ENCODE measurements around the gene CUEDC2.

Gene CUEDC2

GRCh38 chr10:102408728-102409603 lies 23.4 kb downstream of the CUEDC2 start:
- no peak for TF ChIP-seq CTCF (IDR thresholded peaks at IDR 0.05)
- Mint-ChIP-seq H3K4me3 (peak overlapping the region; percentile 79), H3K27ac (no peak overlapping the region), H3K9me3 (no peaks in the 10 kb centered on the region), H3K27me3 (ENCODE audit: low read depth, poor library complexity) (peaks cover 79% of the 10 kb centered on the region), H3K4me1 (peaks cover 32% of the 10 kb centered on the region), H3K36me3 (ENCODE audit: low read depth) (no peaks in the 10 kb centered on the region)
- DNase-seq: peak; percentile 75

GRCh38 chr10:102408131-102408727 lies 24.1 kb downstream of the CUEDC2 start:
- Mint-ChIP-seq H3K27me3 (ENCODE audit: low read depth, poor library complexity) (peaks cover 72% of the 10 kb centered on the region), H3K4me1 (peaks cover 31% of the 10 kb centered on the region), H3K27ac (no peak overlapping the region), H3K9me3 (no peaks in the 10 kb centered on the region), H3K36me3 (ENCODE audit: low read depth) (no peaks in the 10 kb centered on the region), H3K4me3 (peak overlapping the region; percentile 64)
- DNase-seq: no peak
- no peak for TF ChIP-seq CTCF (IDR thresholded peaks at IDR 0.05)

DNA sequence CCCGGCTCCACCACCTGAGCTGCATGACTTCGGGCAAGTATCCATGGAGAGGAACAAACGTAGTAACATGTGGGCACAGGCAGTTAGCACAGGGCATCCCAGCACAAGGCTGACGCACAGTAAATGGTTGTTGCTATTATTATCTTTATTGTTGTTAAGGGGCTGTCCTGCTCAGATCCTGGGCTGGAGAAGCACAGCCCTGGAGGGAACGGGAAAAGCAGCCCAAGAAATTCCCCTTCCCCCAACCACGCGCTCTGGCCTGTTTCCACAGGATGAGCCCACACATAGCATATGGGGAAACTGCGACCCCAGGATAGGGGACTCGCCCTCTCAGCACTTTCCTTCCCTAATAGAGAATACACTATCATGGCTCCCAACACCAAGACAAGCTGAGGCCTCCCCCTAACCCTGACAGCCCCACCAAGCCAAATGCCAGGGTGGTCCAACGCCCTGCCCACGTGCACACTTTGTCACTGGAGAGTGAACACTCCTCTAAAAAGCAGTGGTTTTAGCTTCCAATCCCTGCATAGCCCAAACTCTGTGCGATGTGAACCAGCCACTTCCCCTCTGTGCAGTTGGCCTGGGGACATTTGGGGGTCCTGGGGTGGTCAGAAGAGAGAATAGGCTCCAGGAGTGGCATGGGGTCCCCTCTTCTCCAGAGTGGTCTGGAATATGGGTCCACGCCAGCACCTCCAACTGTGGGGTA lies 24.8 kb downstream of the CUEDC2 start:
- no peak for DNase-seq
- no peak overlapping the region for H3K4me3 Mint-ChIP-seq
- H3K36me3 Mint-ChIP-seq (ENCODE audit: low read depth): no peaks in the 10 kb centered on the region
- peaks cover 67% of the 10 kb centered on the region for H3K27me3 Mint-ChIP-seq (ENCODE audit: low read depth, poor library complexity)
- peaks cover 25% of the 10 kb centered on the region for H3K4me1 Mint-ChIP-seq
- H3K9me3 Mint-ChIP-seq: no peaks in the 10 kb centered on the region
- no peak overlapping the region for H3K27ac Mint-ChIP-seq
- TF ChIP-seq CTCF (IDR thresholded peaks at IDR 0.05): no peak

DNA sequence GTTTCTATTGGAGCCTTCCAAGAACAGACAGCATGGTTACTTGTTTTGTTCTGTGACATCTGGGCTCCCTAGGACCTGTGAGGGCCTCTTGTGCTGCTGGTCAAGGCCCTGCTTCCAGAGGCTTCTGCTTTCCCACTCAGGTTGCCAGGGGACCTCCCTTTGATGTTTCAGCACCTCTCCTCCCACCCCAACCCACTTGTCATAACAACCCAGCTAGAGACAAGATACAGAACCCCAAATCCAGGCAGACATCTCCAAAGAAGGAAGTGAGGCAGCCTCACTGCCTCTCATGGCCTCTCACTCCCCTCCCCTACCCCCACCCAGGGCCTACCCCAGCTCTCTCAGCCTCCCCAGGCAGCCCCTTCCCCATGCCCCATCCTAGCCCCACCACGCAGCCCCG lies 25.6 kb downstream of the CUEDC2 start:
- no peak for DNase-seq
- H3K9me3 Mint-ChIP-seq: no peaks in the 10 kb centered on the region
- H3K4me1 Mint-ChIP-seq: peaks cover 24% of the 10 kb centered on the region
- H3K27me3 Mint-ChIP-seq (ENCODE audit: low read depth, poor library complexity): peaks cover 59% of the 10 kb centered on the region
- no peak overlapping the region for H3K4me3 Mint-ChIP-seq
- no peak overlapping the region for H3K27ac Mint-ChIP-seq
- TF ChIP-seq CTCF (IDR thresholded peaks at IDR 0.05): no peak
- H3K36me3 Mint-ChIP-seq (ENCODE audit: low read depth): no peaks in the 10 kb centered on the region

DNA sequence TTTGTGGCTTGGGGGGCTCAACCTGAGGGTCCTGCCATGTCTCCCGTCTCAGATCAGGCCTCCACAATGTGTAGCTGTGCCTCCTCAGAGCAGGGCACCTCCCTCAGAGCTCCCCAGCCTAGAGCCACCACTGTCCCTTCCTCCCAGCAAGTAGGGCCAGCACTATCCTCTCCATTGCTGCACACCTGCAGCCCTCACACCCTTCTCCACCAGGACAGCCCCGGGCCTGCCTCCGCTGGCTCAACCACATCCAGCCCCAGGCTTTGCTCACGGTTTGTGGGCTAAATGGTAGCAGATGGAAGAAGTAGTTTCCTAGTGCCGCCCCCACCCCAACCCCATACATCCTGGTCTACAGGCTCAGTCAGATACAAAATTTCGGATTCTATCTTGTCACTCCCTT lies 26.7 kb downstream of the CUEDC2 start:
- Mint-ChIP-seq H3K27ac (no peak overlapping the region), H3K4me1 (peaks cover 15% of the 10 kb centered on the region), H3K36me3 (ENCODE audit: low read depth) (no peaks in the 10 kb centered on the region), H3K27me3 (ENCODE audit: low read depth, poor library complexity) (peaks cover 47% of the 10 kb centered on the region), H3K9me3 (no peaks in the 10 kb centered on the region), H3K4me3 (no peak overlapping the region)
- no peak for TF ChIP-seq CTCF (IDR thresholded peaks at IDR 0.05)
- no peak for DNase-seq
